Measurements from ENCODE around the gene NES.

Gene NES

DNA sequence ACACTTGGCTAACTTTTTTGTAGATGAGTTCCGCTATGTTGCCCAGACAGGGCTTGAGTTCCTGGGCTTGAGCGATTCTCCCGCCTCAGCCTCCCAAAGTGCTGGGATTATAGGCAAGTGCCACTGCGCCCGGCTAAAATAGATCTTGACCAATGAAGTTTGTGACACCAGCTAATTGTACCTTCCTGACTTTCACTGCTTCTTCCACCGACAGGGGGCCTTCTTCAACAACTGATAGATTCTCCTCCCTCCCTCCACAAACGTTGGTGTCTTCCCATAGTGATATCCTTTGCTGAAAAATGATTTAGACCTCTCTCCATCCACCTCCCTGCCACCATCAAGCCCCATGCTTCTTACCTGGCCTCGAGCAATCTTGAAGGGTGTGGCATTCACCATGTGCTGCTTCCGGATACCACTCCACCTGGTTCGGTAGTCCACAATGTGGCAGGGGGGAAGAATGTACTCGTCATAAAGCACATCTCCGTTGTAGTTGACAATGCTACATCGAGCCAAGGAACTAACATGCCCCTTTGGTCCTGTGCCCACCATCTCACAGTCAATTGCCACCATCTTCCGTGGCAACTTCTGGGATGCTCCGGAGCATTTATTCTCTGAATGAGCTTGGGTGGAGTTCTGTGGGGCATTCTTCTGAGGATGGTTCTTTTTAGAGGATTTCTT is 49.5 kb upstream of the NES start (continued):
- TF ChIP-seq ZNF623 (tag by site-specific recombination; IDR thresholded peaks at IDR 0.05) (peak; percentile 15; the same call in 1 of the 2 replicates), ZNF169 (tag by site-specific recombination; IDR thresholded peaks at IDR 0.05) (no peak), ZNF654 (tag by site-specific recombination; IDR thresholded peaks at IDR 0.05; ENCODE audit: low read depth) (peak; percentile 81), ZNF561 (tag by site-specific recombination; IDR thresholded peaks at IDR 0.05; ENCODE audit: borderline replicate concordance) (0 out of 2 replicates have a peak, but pooled peaks have one; percentile 39), HOXD13 (CRISPR knock-in tag; IDR thresholded peaks at IDR 0.05; ENCODE audit: borderline replicate concordance) (no peak), ZNF629 (tag by site-specific recombination; IDR thresholded peaks at IDR 0.05) (peak; percentile 61; the same call in 1 of the 2 replicates), ZNF585B (tag by site-specific recombination; IDR thresholded peaks at IDR 0.05) (no peak), GLIS2 (tag by site-specific recombination; IDR thresholded peaks at IDR 0.05) (0 out of 2 replicates have a peak, but pooled peaks have one; percentile 10), ZNF423 (tag by site-specific recombination; IDR thresholded peaks at IDR 0.05) (no peak), MEIS1 (CRISPR knock-in tag; IDR thresholded peaks at IDR 0.05; ENCODE audit: borderline replicate concordance) (no peak), ZNF473 (tag by site-specific recombination; IDR thresholded peaks at IDR 0.05) (no peak), SP3 (tag by site-specific recombination; IDR thresholded peaks at IDR 0.05) (no peak), ZNF621 (tag by site-specific recombination; IDR thresholded peaks at IDR 0.05) (no peak), ZNF24 (tag by site-specific recombination; IDR thresholded peaks at IDR 0.05) (0 out of 2 replicates have a peak, but pooled peaks have one; percentile 42), KLF9 (tag by site-specific recombination; IDR thresholded peaks at IDR 0.05; ENCODE audit: low read depth) (peak; percentile 53; the same call in 1 of the 2 replicates), SALL2 (tag by site-specific recombination; IDR thresholded peaks at IDR 0.05; ENCODE audit: borderline replicate concordance) (no peak), ZNF394 (tag by site-specific recombination; IDR thresholded peaks at IDR 0.05; ENCODE audit: borderline replicate concordance) (no peak), ZNF274 (IDR thresholded peaks at IDR 0.05; ENCODE audit: low read length) (no peak), ZNF274 (tag by site-specific recombination; IDR thresholded peaks at IDR 0.05; ENCODE audit: borderline replicate concordance) (no peak)
- TF ChIP-seq, protein P1, sequence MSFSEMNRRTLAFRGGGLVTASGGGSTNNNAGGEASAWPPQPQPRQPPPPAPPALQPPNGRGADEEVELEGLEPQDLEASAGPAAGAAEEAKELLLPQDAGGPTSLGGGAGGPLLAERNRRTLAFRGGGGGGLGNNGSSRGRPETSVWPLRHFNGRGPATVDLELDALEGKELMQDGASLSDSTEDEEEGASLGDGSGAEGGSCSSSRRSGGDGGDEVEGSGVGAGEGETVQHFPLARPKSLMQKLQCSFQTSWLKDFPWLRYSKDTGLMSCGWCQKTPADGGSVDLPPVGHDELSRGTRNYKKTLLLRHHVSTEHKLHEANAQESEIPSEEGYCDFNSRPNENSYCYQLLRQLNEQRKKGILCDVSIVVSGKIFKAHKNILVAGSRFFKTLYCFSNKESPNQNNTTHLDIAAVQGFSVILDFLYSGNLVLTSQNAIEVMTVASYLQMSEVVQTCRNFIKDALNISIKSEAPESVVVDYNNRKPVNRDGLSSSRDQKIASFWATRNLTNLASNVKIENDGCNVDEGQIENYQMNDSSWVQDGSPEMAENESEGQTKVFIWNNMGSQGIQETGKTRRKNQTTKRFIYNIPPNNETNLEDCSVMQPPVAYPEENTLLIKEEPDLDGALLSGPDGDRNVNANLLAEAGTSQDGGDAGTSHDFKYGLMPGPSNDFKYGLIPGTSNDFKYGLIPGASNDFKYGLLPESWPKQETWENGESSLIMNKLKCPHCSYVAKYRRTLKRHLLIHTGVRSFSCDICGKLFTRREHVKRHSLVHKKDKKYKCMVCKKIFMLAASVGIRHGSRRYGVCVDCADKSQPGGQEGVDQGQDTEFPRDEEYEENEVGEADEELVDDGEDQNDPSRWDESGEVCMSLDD (tag by site-specific recombination; IDR thresholded peaks at IDR 0.05) = no peak
- TF ChIP-seq, protein P2, sequence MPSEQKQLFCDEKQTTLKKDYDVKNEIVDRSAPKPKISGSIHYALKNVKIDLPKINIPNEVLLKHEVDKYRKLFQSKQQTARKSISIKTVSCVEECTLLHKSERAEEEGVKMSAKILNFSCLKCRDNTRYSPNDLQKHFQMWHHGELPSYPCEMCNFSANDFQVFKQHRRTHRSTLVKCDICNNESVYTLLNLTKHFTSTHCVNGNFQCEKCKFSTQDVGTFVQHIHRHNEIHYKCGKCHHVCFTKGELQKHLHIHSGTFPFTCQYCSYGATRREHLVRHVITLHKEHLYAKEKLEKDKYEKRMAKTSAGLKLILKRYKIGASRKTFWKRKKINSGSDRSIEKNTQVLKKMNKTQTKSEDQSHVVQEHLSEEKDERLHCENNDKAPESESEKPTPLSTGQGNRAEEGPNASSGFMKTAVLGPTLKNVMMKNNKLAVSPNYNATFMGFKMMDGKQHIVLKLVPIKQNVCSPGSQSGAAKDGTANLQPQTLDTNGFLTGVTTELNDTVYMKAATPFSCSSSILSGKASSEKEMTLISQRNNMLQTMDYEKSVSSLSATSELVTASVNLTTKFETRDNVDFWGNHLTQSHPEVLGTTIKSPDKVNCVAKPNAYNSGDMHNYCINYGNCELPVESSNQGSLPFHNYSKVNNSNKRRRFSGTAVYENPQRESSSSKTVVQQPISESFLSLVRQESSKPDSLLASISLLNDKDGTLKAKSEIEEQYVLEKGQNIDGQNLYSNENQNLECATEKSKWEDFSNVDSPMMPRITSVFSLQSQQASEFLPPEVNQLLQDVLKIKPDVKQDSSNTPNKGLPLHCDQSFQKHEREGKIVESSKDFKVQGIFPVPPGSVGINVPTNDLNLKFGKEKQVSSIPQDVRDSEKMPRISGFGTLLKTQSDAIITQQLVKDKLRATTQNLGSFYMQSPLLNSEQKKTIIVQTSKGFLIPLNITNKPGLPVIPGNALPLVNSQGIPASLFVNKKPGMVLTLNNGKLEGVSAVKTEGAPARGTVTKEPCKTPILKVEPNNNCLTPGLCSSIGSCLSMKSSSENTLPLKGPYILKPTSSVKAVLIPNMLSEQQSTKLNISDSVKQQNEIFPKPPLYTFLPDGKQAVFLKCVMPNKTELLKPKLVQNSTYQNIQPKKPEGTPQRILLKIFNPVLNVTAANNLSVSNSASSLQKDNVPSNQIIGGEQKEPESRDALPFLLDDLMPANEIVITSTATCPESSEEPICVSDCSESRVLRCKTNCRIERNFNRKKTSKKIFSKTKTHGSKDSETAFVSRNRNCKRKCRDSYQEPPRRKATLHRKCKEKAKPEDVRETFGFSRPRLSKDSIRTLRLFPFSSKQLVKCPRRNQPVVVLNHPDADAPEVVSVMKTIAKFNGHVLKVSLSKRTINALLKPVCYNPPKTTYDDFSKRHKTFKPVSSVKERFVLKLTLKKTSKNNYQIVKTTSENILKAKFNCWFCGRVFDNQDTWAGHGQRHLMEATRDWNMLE (tag by site-specific recombination; conservative IDR thresholded peaks at IDR 0.05; ENCODE audit: low read depth) = no peak
- TF ChIP-seq, protein P3, sequence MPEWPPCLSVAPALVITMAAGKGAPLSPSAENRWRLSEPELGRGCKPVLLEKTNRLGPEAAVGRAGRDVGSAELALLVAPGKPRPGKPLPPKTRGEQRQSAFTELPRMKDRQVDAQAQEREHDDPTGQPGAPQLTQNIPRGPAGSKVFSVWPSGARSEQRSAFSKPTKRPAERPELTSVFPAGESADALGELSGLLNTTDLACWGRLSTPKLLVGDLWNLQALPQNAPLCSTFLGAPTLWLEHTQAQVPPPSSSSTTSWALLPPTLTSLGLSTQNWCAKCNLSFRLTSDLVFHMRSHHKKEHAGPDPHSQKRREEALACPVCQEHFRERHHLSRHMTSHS (tag by site-specific recombination; IDR thresholded peaks at IDR 0.05) = no peak
- TF ChIP-seq, protein P4, sequence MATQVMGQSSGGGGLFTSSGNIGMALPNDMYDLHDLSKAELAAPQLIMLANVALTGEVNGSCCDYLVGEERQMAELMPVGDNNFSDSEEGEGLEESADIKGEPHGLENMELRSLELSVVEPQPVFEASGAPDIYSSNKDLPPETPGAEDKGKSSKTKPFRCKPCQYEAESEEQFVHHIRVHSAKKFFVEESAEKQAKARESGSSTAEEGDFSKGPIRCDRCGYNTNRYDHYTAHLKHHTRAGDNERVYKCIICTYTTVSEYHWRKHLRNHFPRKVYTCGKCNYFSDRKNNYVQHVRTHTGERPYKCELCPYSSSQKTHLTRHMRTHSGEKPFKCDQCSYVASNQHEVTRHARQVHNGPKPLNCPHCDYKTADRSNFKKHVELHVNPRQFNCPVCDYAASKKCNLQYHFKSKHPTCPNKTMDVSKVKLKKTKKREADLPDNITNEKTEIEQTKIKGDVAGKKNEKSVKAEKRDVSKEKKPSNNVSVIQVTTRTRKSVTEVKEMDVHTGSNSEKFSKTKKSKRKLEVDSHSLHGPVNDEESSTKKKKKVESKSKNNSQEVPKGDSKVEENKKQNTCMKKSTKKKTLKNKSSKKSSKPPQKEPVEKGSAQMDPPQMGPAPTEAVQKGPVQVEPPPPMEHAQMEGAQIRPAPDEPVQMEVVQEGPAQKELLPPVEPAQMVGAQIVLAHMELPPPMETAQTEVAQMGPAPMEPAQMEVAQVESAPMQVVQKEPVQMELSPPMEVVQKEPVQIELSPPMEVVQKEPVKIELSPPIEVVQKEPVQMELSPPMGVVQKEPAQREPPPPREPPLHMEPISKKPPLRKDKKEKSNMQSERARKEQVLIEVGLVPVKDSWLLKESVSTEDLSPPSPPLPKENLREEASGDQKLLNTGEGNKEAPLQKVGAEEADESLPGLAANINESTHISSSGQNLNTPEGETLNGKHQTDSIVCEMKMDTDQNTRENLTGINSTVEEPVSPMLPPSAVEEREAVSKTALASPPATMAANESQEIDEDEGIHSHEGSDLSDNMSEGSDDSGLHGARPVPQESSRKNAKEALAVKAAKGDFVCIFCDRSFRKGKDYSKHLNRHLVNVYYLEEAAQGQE (tag by site-specific recombination; IDR thresholded peaks at IDR 0.05) = no peak
- TF ChIP-seq, protein P5, sequence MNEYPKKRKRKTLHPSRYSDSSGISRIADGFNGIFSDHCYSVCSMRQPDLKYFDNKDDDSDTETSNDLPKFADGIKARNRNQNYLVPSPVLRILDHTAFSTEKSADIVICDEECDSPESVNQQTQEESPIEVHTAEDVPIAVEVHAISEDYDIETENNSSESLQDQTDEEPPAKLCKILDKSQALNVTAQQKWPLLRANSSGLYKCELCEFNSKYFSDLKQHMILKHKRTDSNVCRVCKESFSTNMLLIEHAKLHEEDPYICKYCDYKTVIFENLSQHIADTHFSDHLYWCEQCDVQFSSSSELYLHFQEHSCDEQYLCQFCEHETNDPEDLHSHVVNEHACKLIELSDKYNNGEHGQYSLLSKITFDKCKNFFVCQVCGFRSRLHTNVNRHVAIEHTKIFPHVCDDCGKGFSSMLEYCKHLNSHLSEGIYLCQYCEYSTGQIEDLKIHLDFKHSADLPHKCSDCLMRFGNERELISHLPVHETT (tag by site-specific recombination; IDR thresholded peaks at IDR 0.05) = 0 out of 2 replicates have a peak, but pooled peaks have one; percentile 58
- TF ChIP-seq, protein P6, sequence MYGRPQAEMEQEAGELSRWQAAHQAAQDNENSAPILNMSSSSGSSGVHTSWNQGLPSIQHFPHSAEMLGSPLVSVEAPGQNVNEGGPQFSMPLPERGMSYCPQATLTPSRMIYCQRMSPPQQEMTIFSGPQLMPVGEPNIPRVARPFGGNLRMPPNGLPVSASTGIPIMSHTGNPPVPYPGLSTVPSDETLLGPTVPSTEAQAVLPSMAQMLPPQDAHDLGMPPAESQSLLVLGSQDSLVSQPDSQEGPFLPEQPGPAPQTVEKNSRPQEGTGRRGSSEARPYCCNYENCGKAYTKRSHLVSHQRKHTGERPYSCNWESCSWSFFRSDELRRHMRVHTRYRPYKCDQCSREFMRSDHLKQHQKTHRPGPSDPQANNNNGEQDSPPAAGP (tag by site-specific recombination; IDR thresholded peaks at IDR 0.05) = peak; percentile 19; the same call in 1 of the 2 replicates

All from HEK293 (cell line).